K562 (cell line): ENCODE measurements around the gene ZDHHC19. TPM values are rescaled to one million over a fixed set of nuclear protein-coding genes. Genes with fewer than 3 reads are reported as not detected.

Source experiments
- ATAC-seq: fragments of 200-7000 bp; cut with Tn5 transposase; 3 replicates; pipeline ENCODE4 v1.9.1; 2020; ENCODE audit warnings: moderate library complexity
- BruUV-seq: library from RNA; stranded (reverse); fragments of 400-500 nt; replicated peaks from 2 replicates; lab custom pipeline; 2021; lab: Mats Ljungman, UMichigan
- CTCF ChIA-PET: fragments of 300-600 bp; formaldehyde crosslinking; extraction: SDS; loops from one replicate; lab custom pipeline; 2021; ENCODE audit warnings: low intra/inter-chr PET ratio; lab: Yijun Ruan, JAX
- POLR2A ChIA-PET: fragments of 300-600, 350-650 bp; sonication (Branson Sonifier 250); formaldehyde crosslinking; extraction: SDS; loops from one replicate; lab custom pipeline; 2021; ENCODE audit warnings: antibody characterized with exemption, inconsistent platforms; lab: Yijun Ruan, JAX
- DNase-seq, 4 experiments: peaks; one replicate each; pipeline versions ENCODE4 v3.0.0 to v3.0.0-alpha.2; 2011 to 2018; ENCODE audit warnings: low spot score in 3 of 4, mixed read lengths in 3 of 4; ENCODE audit errors: extremely low read depth in 1 of 4
- FAIRE-seq: peaks from 2 replicates; lab custom pipeline; 2011; peaks lifted over from hg19 to GRCh38; lab: Jason Lieb, UNC
- H2AFZ ChIP-seq: 2 replicates; pipeline ENCODE4 v1.6.0; 2011; ENCODE audit warnings: low read depth, low read length, control low read depth, inconsistent platforms
- H3K27ac ChIP-seq: fragments of 200-600 bp; 3 replicates; pipeline ENCODE4 v1.8.0; 2011; ENCODE audit warnings: low read depth, mild to moderate bottlenecking, control low read depth, inconsistent platforms, low read length, moderate library complexity, mixed read lengths; ENCODE audit errors: extremely low read depth
- H3K27me3 ChIP-seq, 2 experiments: fragments of 300-600 bp in 1 of 2; 2 replicates in 1 of 2; 3 replicates in 1 of 2; pipeline versions ENCODE4 v1.6.0 to v1.8.0; 2011; ENCODE audit warnings: inconsistent platforms in 2 of 2, low read length in 2 of 2, mild to moderate bottlenecking in 1 of 2, mixed read lengths in 1 of 2, moderate library complexity in 1 of 2; ENCODE audit not compliant: control insufficient read depth in 2 of 2, insufficient read depth in 2 of 2
- H3K36me3 ChIP-seq: fragments of 300-600 bp; 3 replicates; pipeline ENCODE4 v1.8.0; 2011; ENCODE audit warnings: mild to moderate bottlenecking, low read length, inconsistent platforms; ENCODE audit not compliant: control insufficient read depth, insufficient read depth
- H3K4me1 ChIP-seq, 2 experiments: fragments of 200-600 bp in 1 of 2; replicated peaks in 1 of 2; 2 replicates in 1 of 2; 3 replicates in 1 of 2; pipeline versions ENCODE4 v1.5.1 to v1.8.0; 2011; ENCODE audit warnings: inconsistent platforms in 2 of 2, low read length in 2 of 2, mild to moderate bottlenecking in 1 of 2, mixed read lengths in 1 of 2, moderate library complexity in 1 of 2; ENCODE audit not compliant: control insufficient read depth in 2 of 2, insufficient read depth in 2 of 2
- H3K4me2 ChIP-seq: 2 replicates; pipeline ENCODE4 v1.6.1; 2011; ENCODE audit warnings: low read length, control low read depth, inconsistent platforms, mixed read lengths; ENCODE audit not compliant: insufficient read depth
- H3K4me3 ChIP-seq: fragments of 200-600 bp; sonication (generic), shearing (Covaris generic); 2 replicates; pipeline ENCODE4 v1.5.1; 2016; ENCODE audit warnings: control low read depth, inconsistent platforms
- H3K79me2 ChIP-seq: fragments of 200-600 bp; 3 replicates; pipeline ENCODE4 v1.8.0; 2011; ENCODE audit warnings: low read length, inconsistent platforms; ENCODE audit not compliant: control insufficient read depth, insufficient read depth
- H3K9ac ChIP-seq, 2 experiments: 2 replicates each; pipeline versions ENCODE4 v1.6.0 to v1.6.1; 2011; ENCODE audit warnings: low read depth in 2 of 2, low read length in 2 of 2, control low read depth in 1 of 2, inconsistent platforms in 1 of 2, mild to moderate bottlenecking in 1 of 2, mixed read lengths in 1 of 2; ENCODE audit not compliant: insufficient read depth in 1 of 2
- H3K9me1 ChIP-seq: one replicate; pipeline ENCODE4 v1.6.0; 2011; ENCODE audit warnings: inconsistent platforms, mild to moderate bottlenecking, low read length, moderate library complexity; ENCODE audit not compliant: control insufficient read depth, insufficient read depth
- H3K9me3 ChIP-seq: replicated peaks from 2 replicates; pipeline ENCODE4 v1.5.1; 2011; ENCODE audit warnings: low read depth, low read length, inconsistent platforms; ENCODE audit not compliant: control insufficient read depth, insufficient read depth
- H4K20me1 ChIP-seq: replicated peaks from 2 replicates; pipeline ENCODE4 v1.6.1; 2011; ENCODE audit warnings: low read length, inconsistent platforms, mixed read lengths; ENCODE audit not compliant: control insufficient read depth, insufficient read depth
- BMI1 ChIP-seq: fragments of 150-350 bp; IDR thresholded peaks from 2 replicates; pipeline ENCODE4 v1.6.1; 2014; ENCODE audit warnings: low read length
- CTBP1 ChIP-seq: fragments of 450-650 bp; IDR thresholded peaks from 2 replicates; pipeline ENCODE4 v1.6.1; 2016; ENCODE audit warnings: borderline replicate concordance
- FOXM1 ChIP-seq, 2 experiments: fragments of 450-650 bp in 1 of 2; sonication (generic) in 1 of 2; formaldehyde crosslinking in 1 of 2; IDR thresholded peaks; 2 replicates each; pipeline versions ENCODE4 v1.6.1 to v1.9.0; 2017 to 2022; ENCODE audit warnings: low read depth in 2 of 2, mild to moderate bottlenecking in 2 of 2, missing genetic modification reagents in 1 of 2, moderate library complexity in 1 of 2
- HCFC1 ChIP-seq: IDR thresholded peaks from 2 replicates; pipeline ENCODE4 v1.6.1; 2012; ENCODE audit warnings: low read depth, low read length, improper control_type of control experiment
- HNRNPLL ChIP-seq: fragments of 200-400 bp; formaldehyde crosslinking; IDR thresholded peaks from 2 replicates; pipeline ENCODE4 v1.6.1; 2017; ENCODE audit warnings: low read length, low read depth, mild to moderate bottlenecking; ENCODE audit not compliant: poor library complexity, severe bottlenecking
- L3MBTL2 ChIP-seq: fragments of 450-650 bp; IDR thresholded peaks from 2 replicates; pipeline ENCODE4 v1.6.1; 2016; ENCODE audit warnings: mild to moderate bottlenecking, moderate library complexity
- LARP7 ChIP-seq: fragments of 450-650 bp; IDR thresholded peaks from 2 replicates; pipeline ENCODE4 v1.6.1; 2016
- MAX ChIP-seq: sonication (generic); formaldehyde crosslinking; IDR thresholded peaks from 2 replicates; pipeline ENCODE4 v1.9.0; 2022; ENCODE audit warnings: mild to moderate bottlenecking, missing genetic modification reagents
- MCM7 ChIP-seq, 2 experiments: fragments of 450-650 bp; IDR thresholded peaks; 2 replicates each; pipeline ENCODE4 v1.6.1; 2016 to 2018
- MED1 ChIP-seq: sonication (generic); formaldehyde crosslinking; IDR thresholded peaks from 2 replicates; pipeline ENCODE4 v1.8.1; 2023; ENCODE audit warnings: missing genetic modification reagents, borderline replicate concordance
- POU5F1 ChIP-seq: fragments of 150-350 bp; IDR thresholded peaks from 2 replicates; pipeline ENCODE4 v1.6.1; 2014; ENCODE audit warnings: borderline replicate concordance, low read length, low read depth, mild to moderate bottlenecking; ENCODE audit not compliant: partially characterized antibody
- RFX1 ChIP-seq: fragments of 450-650 bp; IDR thresholded peaks from 2 replicates; pipeline ENCODE4 v1.6.1; 2016; ENCODE audit warnings: mild to moderate bottlenecking, moderate library complexity
- TCF7 ChIP-seq: sonication (generic); IDR thresholded peaks from 2 replicates; pipeline ENCODE4 v1.6.1; 2016; ENCODE audit warnings: antibody characterized with exemption, borderline replicate concordance
- UBTF ChIP-seq, 2 experiments: IDR thresholded peaks; 2 replicates each; pipeline ENCODE4 v1.6.1; 2012; ENCODE audit warnings: improper control_type of control experiment in 2 of 2, low read depth in 2 of 2, low read length in 2 of 2, borderline replicate concordance in 1 of 2
- ZKSCAN8 ChIP-seq: fragments of 200-800 bp; sonication (Bioruptor generic); IDR thresholded peaks from 2 replicates; pipeline ENCODE4 v1.6.1; 2016; ENCODE audit warnings: missing genetic modification characterization, missing compliant biosample characterization
- ZNF232 ChIP-seq: sonication (generic); formaldehyde crosslinking; IDR thresholded peaks from 2 replicates; pipeline ENCODE4 v1.8.0; 2022; ENCODE audit warnings: mild to moderate bottlenecking, missing genetic modification reagents
- ZNF41 ChIP-seq: fragments of 250-450 bp; sonication (Bioruptor Pico); conservative IDR thresholded peaks from 2 replicates; pipeline ENCODE4 v1.4.0; 2020; ENCODE audit warnings: mild to moderate bottlenecking
- ZNF511 ChIP-seq: sonication (generic); formaldehyde crosslinking; IDR thresholded peaks from 2 replicates; pipeline ENCODE4 v1.8.0; 2022; ENCODE audit warnings: mild to moderate bottlenecking, missing genetic modification reagents
- WGBS: fragments of 100-300 bp; shearing (Covaris generic); methylation state at CpG from one replicate; pipeline ENCODE4 v1.1.6; 2016; ENCODE audit warnings: low coverage, mixed read lengths; ENCODE audit not compliant: insufficient coverage; ENCODE audit errors: missing lambda C conversion rate; 5-methylcytosine and 5-hydroxymethylcytosine counted together
- in situ Hi-C: fragments of 300-500 bp; cut with MboI; formaldehyde crosslinking; loops from 4 replicates; pipeline ENCODE4 v1.15.0; 2018; ENCODE audit warnings: inconsistent platforms, mixed read lengths
- intact Hi-C: fragments of 100-400 bp; cut with micrococcal nuclease; formaldehyde crosslinking; loops from 2 replicates; pipeline ENCODE4 v1.14.2; 2022
- polyA plus RNA-seq, 8 experiments: library from polyadenylated mRNA; depleted of rRNA in 4 of 8; stranded (reverse) in 5 of 8; unstranded in 3 of 8; fragments of >200 nt; fragmentation: Nextera tagmentation in 2 of 8; fragmentation: Illumina TruSeq in 1 of 8; extraction: Ambion mirVana in 2 of 8; extraction: Trizol in 1 of 8; gene quantifications; 2 replicates each; pipeline versions ENCODE4 v1.2.1 to v1.2.3, GENCODE V29; 2011 to 2014; ENCODE audit warnings: inconsistent platforms in 1 of 8, missing spikeins in 1 of 8
- total RNA-seq, 7 experiments: library from RNA; depleted of rRNA in 6 of 7; stranded (reverse); fragments of >200 nt in 6 of 7; fragmentation: Illumina TruSeq in 2 of 7; extraction: Trizol in 2 of 7; gene quantifications; 2 replicates each; pipeline versions ENCODE4 v1.2.1 to v1.2.3, GENCODE V29; 2011 to 2021; ENCODE audit warnings: low replicate concordance in 1 of 7

Gene ZDHHC19
- total and polyA plus RNA-seq, 9 of the 15 experiments (the other 6 are each of a cell fraction or from before 2014, with no cell fraction given) = 0.40 to 5.5 (median 1.1) TPM

- Histone ChIP-seq H3K36me3 (no peaks in the 10 kb centered on the region), H3K4me3 (no peak overlapping the region), H3K27ac (peak overlapping the region; percentile 64), H3K27me3 (no peaks in the 10 kb centered on the region), H4K20me1 (no peaks in the 10 kb centered on the region), H3K79me2 (peaks cover 25% of the 10 kb centered on the region), H3K9me3 (no peaks in the 10 kb centered on the region), H3K9ac (peak overlapping the region; percentile 49 to 88; a peak in 3 of 4 replicates), H2AFZ (peak overlapping the region; percentile 90), H3K4me1 (peaks cover 46 to 90% of the 10 kb centered on the region in 2 experiments), H3K4me2 (peak overlapping the region; percentile 64), H3K9me1 (no peaks in the 10 kb centered on the region)
- POLR2A ChIA-PET = interaction anchor here (0.6 to 3.0 kb wide), 6 partner anchors 14 to 171 kb away, joined by 3 to 30 read pairs (median 4); partner anchors contain the start of gene TFRC
- 60% methylated on average over 15 of the region's 15 CpGs for WGBS
- CTCF ChIA-PET = interaction anchor here (1.1 kb wide), 1 partner anchor 119 kb away, joined by 3 read pairs; no protein-coding TSS in a partner anchor
- ATAC-seq = peak; percentile 3; the same call in 1 of the 3 replicates
- peak; percentile 77 for FAIRE-seq
- no TSS peak for BruUV-seq
- DNase-seq = peak in 1 of 4 experiments; percentile 40
- in situ Hi-C loops = loop anchor here (5.0 kb wide), 1 partner anchor 116 kb away; no protein-coding TSS in a partner anchor
- intact Hi-C loops = loop anchor here (2.0 to 10.0 kb wide), 2 partner anchors 66 to 478 kb away; no protein-coding TSS in a partner anchor
- peak; percentile 55; the same call in 1 of the 2 replicates for TF ChIP-seq MAX (CRISPR knock-in tag)
- TF ChIP-seq ZKSCAN8 (CRISPR knock-in tag) = no peak
- no peak for TF ChIP-seq MCM7 (IDR thresholded peaks at IDR 0.05)
- TF ChIP-seq ZNF41 (CRISPR knock-in tag) = no peak
- no peak for TF ChIP-seq HNRNPLL
- TF ChIP-seq POU5F1 = no peak
- TF ChIP-seq ZNF511 (CRISPR knock-in tag) = 0 out of 2 replicates have a peak, but pooled peaks have one; percentile 29
- no peak for TF ChIP-seq UBTF (IDR thresholded peaks at IDR 0.05; ENCODE audit: borderline replicate concordance in 1 of 2, low read depth in 2 of 2, low read length in 2 of 2)
- no peak for TF ChIP-seq ZNF232
- no peak for TF ChIP-seq MED1 (CRISPR knock-in tag)
- TF ChIP-seq BMI1 = peak; percentile 60; the same call in 1 of the 2 replicates
- TF ChIP-seq HCFC1 = no peak
- peak; percentile 11; the same call in 1 of the 2 replicates for TF ChIP-seq CTBP1
- no peak for TF ChIP-seq FOXM1 (IDR thresholded peaks at IDR 0.05; ENCODE audit: low read depth)
- no peak for TF ChIP-seq FOXM1 (CRISPR knock-in tag; IDR thresholded peaks at IDR 0.05; ENCODE audit: low read depth)
- no peak for TF ChIP-seq LARP7
- 0 out of 2 replicates have a peak, but pooled peaks have one; percentile 10 for TF ChIP-seq L3MBTL2
- no peak for TF ChIP-seq TCF7
- TF ChIP-seq RFX1 = peak; percentile 98
Observed at GRCh38 chr3:196193133-196193735, 18.0 kb downstream of the ZDHHC19 start.
